Esophagus muscularis mucosa (tissue), 3 donors: Measurements from ENCODE around the gene CCDC32.

Experiments used
- CTCF ChIP-seq, 3 experiments: fragments of 200-600 bp in 2 of 3; fragments of 450-650 bp in 1 of 3; sonication (generic) in 2 of 3; IDR thresholded peaks; one replicate each; pipeline ENCODE4 v1.5.1; 2017 to 2019; ENCODE audit warnings: antibody characterized with exemption in 3 of 3, mild to moderate bottlenecking in 2 of 3, moderate library complexity in 1 of 3
- POLR2A ChIP-seq: fragments of 450-650 bp; IDR thresholded peaks from one replicate; pipeline ENCODE4 v1.6.1; 2017; ENCODE audit warnings: antibody characterized with exemption, moderate library complexity, mild to moderate bottlenecking, low read depth

GRCh38 chr15:40584191-40584590 lies 19.3 kb upstream of the CCDC32 start:
- TF ChIP-seq CTCF (IDR thresholded peaks at IDR 0.05), result no peak
- TF ChIP-seq POLR2A, result no peak
